Fibroblast of lung (primary cell): ENCODE results near the gene ATXN1.

ENCODE experiments used
- CTCF ChIP-seq, 2 donors: IDR thresholded peaks in 1 of 2; conservative IDR thresholded peaks in 1 of 2; 1 replicate in 1 of 2; 2 replicates in 1 of 2; pipeline ENCODE4 v1.5.1; 2011 to 2012; ENCODE audit warnings: low read length in 2 of 2, control low read depth in 1 of 2, inconsistent platforms in 1 of 2, low read depth in 1 of 2, mild to moderate bottlenecking in 1 of 2
- EZH2 ChIP-seq: IDR thresholded peaks from 2 replicates; pipeline ENCODE4 v1.5.1; 2012; ENCODE audit warnings: low read length, control low read depth, mild to moderate bottlenecking; ENCODE audit errors: missing control alignments

- TF ChIP-seq CTCF (conservative IDR thresholded peaks at IDR 0.05 in 1 of 2, IDR thresholded peaks at IDR 0.05 in 1 of 2; ENCODE audit: low read depth in 1 of 2, low read length in 2 of 2) (no peak), EZH2 (no peak)
Measured at GRCh38 chr6:16471910-16472297, 289.4 kb downstream of the ATXN1 start.
